NCI-H2196 treated with DMSO at 0.1 percent for 48 hours (cell line): Measurements from ENCODE around the gene GLYATL1.

Source experiments
- DNase-seq: peaks from one replicate; lab custom pipeline; 2025; ENCODE audit not compliant: unreplicated experiment; lab: John Stamatoyannopoulos, UW

Gene GLYATL1

GRCh38 chr11:58926251-58926650 lies 13.0 kb upstream of the GLYATL1 start:
- DNase-seq = peak; percentile 21

DNA sequence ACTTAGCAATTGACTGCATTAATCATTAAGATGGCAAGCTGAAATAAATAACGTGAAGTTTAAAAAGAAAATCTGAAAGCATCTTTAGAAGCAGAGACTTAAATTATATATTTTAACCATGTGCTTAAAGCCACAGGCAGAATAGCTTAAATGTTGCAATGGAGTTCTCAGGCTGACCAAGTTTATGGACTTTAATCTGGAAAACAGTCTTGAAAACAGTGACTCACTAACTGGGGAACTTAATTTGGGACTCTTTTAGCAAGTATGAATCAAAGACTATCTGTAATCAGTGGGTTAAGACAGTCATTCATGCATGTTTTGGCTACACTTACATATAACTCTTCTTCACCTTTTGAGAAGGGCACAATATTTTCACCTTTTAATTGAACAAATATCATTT lies 12.6 kb upstream of the GLYATL1 start:
- no peak for DNase-seq

GRCh38 chr11:58927393-58928106 lies 11.7 kb upstream of the GLYATL1 start:
- peak; percentile 85 for DNase-seq

GRCh38 chr11:58928107-58928499 lies 11.2 kb upstream of the GLYATL1 start:
- DNase-seq = no peak

- no peak for DNase-seq
Measured at GRCh38 chr11:58928691-58929090, 10.6 kb upstream of the GLYATL1 start.

GRCh38 chr11:58930926-58931325 lies 8.4 kb upstream of the GLYATL1 start:
- DNase-seq = no peak

DNA sequence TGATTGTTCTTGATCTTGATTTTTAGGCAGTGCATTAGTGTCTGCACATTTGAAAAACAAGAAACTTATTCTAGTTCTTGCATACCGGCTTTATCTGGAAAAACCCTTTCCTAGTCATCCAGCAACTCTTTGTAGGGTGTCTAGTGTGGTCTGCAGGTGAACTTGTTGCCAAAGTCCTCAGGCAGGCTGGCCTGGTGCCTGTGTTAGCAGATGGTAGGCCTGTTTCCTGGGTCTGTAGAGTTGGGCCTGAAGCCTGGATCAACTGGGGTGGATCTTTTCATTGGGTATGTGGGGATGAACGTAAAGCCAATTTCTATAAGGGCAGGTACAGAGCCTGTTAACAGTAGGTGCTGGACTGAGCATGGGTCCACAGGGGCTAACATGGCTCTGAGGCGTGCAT lies 5.6 kb upstream of the GLYATL1 start:
- no peak for DNase-seq

DNA sequence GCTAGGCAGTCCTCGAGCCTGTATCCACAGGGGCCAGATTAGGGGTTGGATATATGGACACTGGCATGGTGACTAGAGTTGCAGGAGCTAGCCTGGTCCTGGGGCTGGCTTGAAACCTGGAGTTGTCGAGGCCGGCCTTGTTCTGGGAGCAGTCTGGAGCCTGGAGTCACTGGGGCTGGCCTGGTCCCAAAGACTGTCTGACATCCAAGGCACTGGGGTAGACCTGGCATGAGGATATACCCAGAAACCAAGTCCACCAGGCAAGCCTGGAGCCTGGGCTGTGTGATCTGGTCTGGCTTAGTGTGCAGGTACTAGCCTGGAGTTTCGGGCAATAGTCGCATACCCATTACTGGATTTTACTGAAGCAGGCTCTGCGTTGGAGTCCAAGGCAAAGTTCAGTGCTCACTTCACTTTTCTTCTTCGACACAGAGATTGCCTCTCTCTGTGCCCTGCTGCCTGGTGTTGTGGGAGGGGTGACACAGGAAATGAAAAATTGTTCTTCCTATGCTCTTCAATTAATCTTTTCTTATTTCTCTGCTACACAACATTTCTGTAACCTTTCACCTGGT lies 4.3 kb upstream of the GLYATL1 start:
- no peak for DNase-seq

DNA sequence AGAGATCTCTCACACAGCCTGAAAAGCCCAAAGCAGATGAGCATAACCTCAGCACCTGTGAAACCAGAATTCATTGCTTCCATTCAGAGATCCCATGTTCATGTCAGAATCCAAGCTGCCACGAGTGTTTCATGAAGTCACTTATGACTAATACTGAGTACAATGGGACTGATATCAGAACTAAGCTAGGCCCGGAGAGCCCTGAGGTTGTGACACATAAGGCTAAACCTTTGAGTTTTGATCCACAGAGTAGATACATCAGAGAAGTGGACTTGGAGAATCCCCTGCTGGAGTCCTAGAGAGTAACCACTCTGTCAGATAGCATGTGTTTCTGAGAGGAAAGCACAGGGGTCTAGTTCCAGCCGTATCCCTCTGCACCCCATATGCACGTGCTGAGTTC lies 890 bp upstream of the GLYATL1 start:
- DNase-seq = no peak

DNA sequence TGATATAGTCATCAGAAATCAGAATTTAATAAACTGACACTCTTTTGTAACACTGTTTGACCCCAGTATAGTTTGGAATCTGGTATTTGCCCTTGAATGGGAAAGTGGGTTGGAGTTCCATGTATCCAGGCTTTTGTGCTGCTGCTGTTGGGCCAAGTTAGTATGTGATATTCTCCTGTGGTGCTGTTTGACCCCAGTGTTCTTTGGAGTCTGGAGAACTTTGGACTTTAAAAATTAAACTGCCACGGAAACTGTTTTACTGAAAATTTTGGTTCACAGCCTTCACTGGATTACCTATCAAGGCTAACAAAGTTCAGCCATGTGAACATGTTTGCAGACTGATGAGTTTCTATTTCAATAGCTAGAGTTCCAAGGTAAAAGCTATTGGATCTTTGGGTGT lies 740 bp downstream of the GLYATL1 start:
- no peak for DNase-seq

DNA sequence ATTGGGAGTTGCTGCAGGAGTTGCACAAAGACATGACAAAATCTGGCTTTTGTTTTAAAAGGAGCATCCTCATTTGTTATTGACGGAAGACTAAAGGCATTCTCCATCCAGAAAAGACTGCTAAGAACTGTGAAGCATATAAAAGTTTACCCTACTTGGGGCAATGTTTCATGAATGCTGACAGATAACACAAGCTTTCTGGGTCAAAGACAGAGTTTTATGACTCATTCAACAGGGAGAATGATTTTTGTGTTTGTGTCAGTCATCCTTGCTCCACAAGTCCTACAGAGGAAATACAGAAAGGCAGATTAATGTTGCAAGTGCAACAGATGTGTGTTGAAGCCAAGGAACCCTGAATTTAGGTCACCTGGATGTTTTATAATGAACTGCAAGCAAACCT lies 2.5 kb downstream of the GLYATL1 start:
- DNase-seq = no peak

- DNase-seq = no peak
Measured at GRCh38 chr11:58945663-58946062, 6.4 kb downstream of the GLYATL1 start.

GRCh38 chr11:58949184-58949583 lies 9.9 kb downstream of the GLYATL1 start:
- no peak for DNase-seq

GRCh38 chr11:58957922-58958321 lies 18.6 kb downstream of the GLYATL1 start:
- DNase-seq = no peak

DNA sequence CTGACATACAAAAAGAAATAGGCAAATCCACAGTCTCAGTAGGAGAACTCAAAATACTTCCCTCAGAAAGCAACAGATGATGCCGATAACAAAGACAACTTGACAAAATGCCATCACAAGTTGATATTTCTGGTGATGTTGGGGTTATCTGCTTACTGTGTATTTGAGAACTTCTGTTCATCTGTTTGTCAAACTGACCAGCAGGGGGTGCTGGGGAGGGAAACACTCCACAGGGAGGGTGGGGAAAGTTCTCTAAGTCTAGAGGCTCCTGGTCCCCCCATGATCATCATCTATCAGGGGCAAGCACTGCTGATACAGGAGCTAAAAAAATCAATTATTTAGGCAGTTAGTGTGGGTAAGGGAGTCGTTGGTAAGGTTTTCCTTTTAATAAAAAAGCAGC lies 19.2 kb downstream of the GLYATL1 start:
- no peak for DNase-seq

- DNase-seq = no peak
Measured at GRCh38 chr11:58963551-58964104, 24.3 kb downstream of the GLYATL1 start.

DNA sequence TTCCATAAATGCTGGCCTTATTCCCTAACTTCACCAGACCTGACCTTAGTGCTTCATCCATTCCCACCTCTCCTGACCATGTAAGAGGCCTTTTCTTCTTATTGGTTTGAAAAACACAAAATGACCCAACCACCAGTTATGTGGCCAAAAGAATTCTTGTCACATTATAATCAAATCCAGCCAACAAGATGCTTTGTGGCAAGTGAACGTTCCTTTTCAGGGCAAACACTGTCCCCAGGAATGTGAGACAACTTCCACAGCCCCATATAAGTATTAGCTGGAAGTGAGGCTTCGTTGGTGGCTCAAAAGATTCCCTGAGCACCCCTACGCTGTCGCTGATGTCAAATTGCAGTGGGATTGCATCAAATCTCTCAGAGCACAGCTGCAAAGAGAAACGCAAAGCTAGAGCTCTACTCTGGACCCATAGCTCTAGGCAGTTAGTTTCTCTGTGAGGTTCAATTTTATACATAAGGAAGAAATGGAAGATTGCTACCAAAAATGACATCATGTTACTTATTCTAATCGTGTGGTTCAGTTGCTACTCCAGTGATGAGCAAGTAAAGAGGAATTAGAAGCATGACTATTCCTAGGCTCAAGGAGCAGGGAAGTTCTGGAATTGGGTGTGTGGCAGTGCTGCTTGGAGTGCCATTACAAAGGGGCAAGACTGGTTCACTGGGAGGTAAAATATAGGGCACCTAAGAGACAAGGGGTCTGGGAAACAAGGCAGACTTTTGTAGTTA lies 26.1 kb downstream of the GLYATL1 start:
- DNase-seq = no peak

- DNase-seq = no peak
Measured at GRCh38 chr11:58968251-58968711, 29.0 kb downstream of the GLYATL1 start.

- DNase-seq = no peak
Measured at GRCh38 chr11:58977470-58977869, 38.2 kb downstream of the GLYATL1 start.

- DNase-seq = no peak
Measured at GRCh38 chr11:58979222-58979621, 39.9 kb downstream of the GLYATL1 start.

- DNase-seq = no peak
Measured at GRCh38 chr11:58980159-58980843, 41.0 kb downstream of the GLYATL1 start.
